H9 (cell line): Measurements from ENCODE around the gene GNPTAB. TPM values are rescaled to one million over a fixed set of nuclear protein-coding genes. Genes with fewer than 3 reads are reported as not detected.

ENCODE experiments used
- DNase-seq: peaks from one replicate; pipeline ENCODE4 v3.0.0-alpha.2; 2017
- H2AFZ ChIP-seq: one replicate; pipeline ENCODE4 v1.6.1; 2013; ENCODE audit warnings: mild to moderate bottlenecking, low read length, control low read depth, moderate library complexity
- H2AK5ac ChIP-seq: 2 replicates; pipeline ENCODE4 v1.6.1; 2013; ENCODE audit warnings: low read length, control low read depth, mixed read lengths; ENCODE audit not compliant: insufficient read length
- H2BK120ac ChIP-seq: one replicate; pipeline ENCODE4 v1.6.1; 2013; ENCODE audit warnings: low read depth, mild to moderate bottlenecking, low read length, control low read depth, inconsistent platforms; ENCODE audit not compliant: poor library complexity, severe bottlenecking
- H2BK12ac ChIP-seq: 2 replicates; pipeline ENCODE4 v1.6.1; 2013; ENCODE audit warnings: low read length, control low read depth, mixed read lengths, low read depth; ENCODE audit not compliant: insufficient read length
- H2BK15ac ChIP-seq: 2 replicates; pipeline ENCODE4 v1.6.1; 2013; ENCODE audit warnings: low read depth, low read length, control low read depth
- H2BK20ac ChIP-seq: one replicate; pipeline ENCODE4 v1.6.1; 2013; ENCODE audit warnings: low read depth, mild to moderate bottlenecking, low read length, control low read depth, inconsistent platforms; ENCODE audit not compliant: poor library complexity, severe bottlenecking
- H2BK5ac ChIP-seq: 2 replicates; pipeline ENCODE4 v1.6.1; 2013; ENCODE audit warnings: low read length, control low read depth, mixed read lengths; ENCODE audit not compliant: insufficient read length
- H3K14ac ChIP-seq: 2 replicates; pipeline ENCODE4 v1.6.1; 2013; ENCODE audit warnings: low read length, control low read depth; ENCODE audit not compliant: insufficient read depth
- H3K18ac ChIP-seq: 2 replicates; pipeline ENCODE4 v1.6.1; 2013; ENCODE audit warnings: low read depth, mild to moderate bottlenecking, mixed read lengths, low read length, control low read depth; ENCODE audit not compliant: insufficient read length
- H3K23ac ChIP-seq: 2 replicates; pipeline ENCODE4 v1.6.1; 2013; ENCODE audit warnings: low read length, control low read depth, mixed read lengths, low read depth; ENCODE audit not compliant: insufficient read length
- H3K23me2 ChIP-seq: 2 replicates; pipeline ENCODE4 v1.6.1; 2013; ENCODE audit warnings: low read depth, mild to moderate bottlenecking, mixed read lengths, low read length, control low read depth; ENCODE audit not compliant: insufficient read length, poor library complexity, severe bottlenecking
- H3K27ac ChIP-seq: 2 replicates; pipeline ENCODE4 v1.5.1; 2013; ENCODE audit warnings: low read length, control low read depth, mixed read lengths, low read depth; ENCODE audit not compliant: insufficient read length
- H3K27me3 ChIP-seq: 2 replicates; pipeline ENCODE4 v1.6.1; 2013; ENCODE audit warnings: low read length, control low read depth, inconsistent platforms; ENCODE audit not compliant: insufficient read depth
- H3K4ac ChIP-seq: 2 replicates; pipeline ENCODE4 v1.6.1; 2013; ENCODE audit warnings: low read depth, mild to moderate bottlenecking, control low read depth, inconsistent platforms, low read length, moderate library complexity
- H3K4me1 ChIP-seq: 2 replicates; pipeline ENCODE4 v1.6.1; 2013; ENCODE audit warnings: low read length, control low read depth, inconsistent platforms; ENCODE audit not compliant: insufficient read depth
- H3K4me2 ChIP-seq: 2 replicates; pipeline ENCODE4 v1.6.1; 2013; ENCODE audit warnings: low read length, control low read depth, mixed read lengths; ENCODE audit not compliant: insufficient read length, insufficient read depth
- H3K56ac ChIP-seq: 2 replicates; pipeline ENCODE4 v1.6.1; 2013; ENCODE audit warnings: low read depth, mild to moderate bottlenecking, mixed read lengths, low read length, control low read depth; ENCODE audit not compliant: insufficient read length
- H3K79me1 ChIP-seq: 2 replicates; pipeline ENCODE4 v1.6.1; 2013; ENCODE audit warnings: low read depth, mild to moderate bottlenecking, moderate library complexity, low read length, control low read depth, inconsistent platforms; ENCODE audit not compliant: insufficient read depth, poor library complexity, severe bottlenecking
- H3K79me2 ChIP-seq: 2 replicates; pipeline ENCODE4 v1.6.1; 2013; ENCODE audit warnings: low read length, control low read depth, inconsistent platforms; ENCODE audit not compliant: insufficient read depth
- H3K9ac ChIP-seq: 2 replicates; pipeline ENCODE4 v1.6.1; 2013; ENCODE audit warnings: low read length, control low read depth, mixed read lengths; ENCODE audit not compliant: insufficient read length; ENCODE audit errors: extremely low read depth
- H3K9me3 ChIP-seq: one replicate; pipeline ENCODE4 v1.6.1; 2013; ENCODE audit warnings: low read depth, low read length, inconsistent platforms; ENCODE audit not compliant: control insufficient read depth
- H3T11ph ChIP-seq: one replicate; pipeline ENCODE4 v1.6.1; 2013; ENCODE audit warnings: mild to moderate bottlenecking, low read length, control low read depth, inconsistent platforms
- H4K20me1 ChIP-seq: one replicate; pipeline ENCODE4 v1.6.1; 2013; ENCODE audit not compliant: control insufficient read depth, insufficient read length, insufficient read depth
- H4K5ac ChIP-seq: 2 replicates; pipeline ENCODE4 v1.6.1; 2013; ENCODE audit warnings: low read depth, mild to moderate bottlenecking, mixed read lengths, low read length, control low read depth; ENCODE audit not compliant: insufficient read length
- H4K8ac ChIP-seq: replicated peaks from 2 replicates; pipeline ENCODE4 v1.6.1; 2013; ENCODE audit warnings: low read length, control low read depth, mixed read lengths, low read depth; ENCODE audit not compliant: insufficient read length
- H4K91ac ChIP-seq: 2 replicates; pipeline ENCODE4 v1.6.1; 2013; ENCODE audit warnings: low read depth, mild to moderate bottlenecking, moderate library complexity, mixed read lengths, low read length, control low read depth; ENCODE audit not compliant: insufficient read length
- H3K27ac Mint-ChIP-seq, 3 experiments: 2 replicates in 2 of 3; 3 replicates in 1 of 3; pipeline ENCODE4 v1.8.0; 2020 to 2021; ENCODE audit warnings: mixed read lengths in 3 of 3, mild to moderate bottlenecking in 1 of 3, moderate library complexity in 1 of 3
- H3K27me3 Mint-ChIP-seq: 2 replicates; pipeline ENCODE4 v1.8.0; 2021; ENCODE audit warnings: low read depth, mild to moderate bottlenecking, moderate library complexity, mixed read lengths
- H3K36me3 Mint-ChIP-seq, 3 experiments: 2 replicates in 2 of 3; 3 replicates in 1 of 3; pipeline ENCODE4 v1.8.0; 2020 to 2021; ENCODE audit warnings: low read depth in 3 of 3, mixed read lengths in 3 of 3; ENCODE audit not compliant: insufficient read depth in 1 of 3
- H3K4me1 Mint-ChIP-seq, 2 experiments: 2 replicates each; pipeline ENCODE4 v1.8.0; 2020; ENCODE audit warnings: mixed read lengths in 2 of 2
- H3K4me3 Mint-ChIP-seq, 2 experiments: 2 replicates in 1 of 2; 3 replicates in 1 of 2; pipeline ENCODE4 v1.8.0; 2020 to 2021; ENCODE audit warnings: mild to moderate bottlenecking in 2 of 2, mixed read lengths in 2 of 2, moderate library complexity in 1 of 2
- H3K9me3 Mint-ChIP-seq, 2 experiments: 2 replicates in 1 of 2; 3 replicates in 1 of 2; pipeline ENCODE4 v1.8.0; 2020; ENCODE audit warnings: mild to moderate bottlenecking in 2 of 2, mixed read lengths in 2 of 2, moderate library complexity in 1 of 2
- WGBS: extraction: QIAGEN DNeasy Blood & Tissue Kit; methylation state at CpG from one replicate; pipeline ENCODE4 v1.1.7; 2013; ENCODE audit warnings: missing lambda C conversion rate, low lambda C conversion rate, mixed read lengths; ENCODE audit not compliant: insufficient read length; ENCODE audit errors: extremely low coverage; 5-methylcytosine and 5-hydroxymethylcytosine counted together
- total RNA-seq: library from RNA; stranded (reverse); gene quantifications from 2 replicates; pipeline ENCODE4 v1.2.1, GENCODE V29; 2021
- TF ChIP-seq, protein P1 (sequence below): fragments of 200-600 bp; sonication (generic); conservative IDR thresholded peaks from 3 replicates; pipeline ENCODE4 v1.8.0; 2021; ENCODE audit warnings: antibody characterized with exemption, mild to moderate bottlenecking

Gene GNPTAB
- total RNA-seq, 1 experiment from 2014 or later, result 44.3 TPM

DNA sequence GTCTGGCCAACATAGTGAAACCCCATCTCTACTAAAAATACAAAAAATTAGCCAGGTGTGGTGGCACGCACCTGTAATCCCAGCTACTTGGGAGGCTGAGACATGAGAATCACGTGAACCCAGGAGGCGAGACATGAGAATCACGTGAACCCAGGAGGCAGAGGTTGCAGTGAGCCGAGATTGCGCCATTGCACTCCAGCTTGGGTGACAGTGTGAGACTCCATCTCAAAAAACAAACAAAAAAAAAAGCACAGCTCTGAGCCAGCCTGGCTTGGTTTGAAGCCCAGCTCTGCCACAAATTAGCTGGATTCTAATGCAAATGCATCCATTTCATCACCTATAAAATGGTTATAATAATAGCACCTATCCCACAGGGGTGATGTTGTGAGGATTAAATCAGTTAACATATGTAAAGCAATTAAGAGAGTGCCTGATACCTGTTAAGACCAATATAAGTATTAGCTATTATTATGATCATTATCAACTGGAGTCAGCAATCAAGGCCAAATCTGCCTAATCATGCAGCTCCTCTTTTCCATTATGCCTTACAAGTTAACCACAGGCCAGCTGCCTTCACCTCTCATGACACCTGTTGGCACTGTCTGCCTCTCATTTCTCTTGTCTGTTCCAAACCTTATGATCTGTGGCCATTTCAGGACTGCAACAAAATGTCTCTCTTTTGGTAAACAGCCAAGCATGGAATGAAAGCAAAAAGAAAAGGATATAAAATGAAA is 2.1 kb downstream of the GNPTAB start:
- H3K4me2 ChIP-seq, result no peak overlapping the region
- no peaks in the 10 kb centered on the region for H3K79me1 ChIP-seq
- no peak overlapping the region for H2BK20ac ChIP-seq
- H3K4ac ChIP-seq, result no peak overlapping the region
- H3K27ac Mint-ChIP-seq, result peak overlapping the region in 2 of 3 experiments; percentile 87 to 91; a peak in 5 of 7 replicates
- no peak overlapping the region for H4K5ac ChIP-seq
- H3K23ac ChIP-seq, result no peak overlapping the region
- no peak overlapping the region for H2BK5ac ChIP-seq
- H3T11ph ChIP-seq, result no peak overlapping the region
- TF ChIP-seq, protein P1, sequence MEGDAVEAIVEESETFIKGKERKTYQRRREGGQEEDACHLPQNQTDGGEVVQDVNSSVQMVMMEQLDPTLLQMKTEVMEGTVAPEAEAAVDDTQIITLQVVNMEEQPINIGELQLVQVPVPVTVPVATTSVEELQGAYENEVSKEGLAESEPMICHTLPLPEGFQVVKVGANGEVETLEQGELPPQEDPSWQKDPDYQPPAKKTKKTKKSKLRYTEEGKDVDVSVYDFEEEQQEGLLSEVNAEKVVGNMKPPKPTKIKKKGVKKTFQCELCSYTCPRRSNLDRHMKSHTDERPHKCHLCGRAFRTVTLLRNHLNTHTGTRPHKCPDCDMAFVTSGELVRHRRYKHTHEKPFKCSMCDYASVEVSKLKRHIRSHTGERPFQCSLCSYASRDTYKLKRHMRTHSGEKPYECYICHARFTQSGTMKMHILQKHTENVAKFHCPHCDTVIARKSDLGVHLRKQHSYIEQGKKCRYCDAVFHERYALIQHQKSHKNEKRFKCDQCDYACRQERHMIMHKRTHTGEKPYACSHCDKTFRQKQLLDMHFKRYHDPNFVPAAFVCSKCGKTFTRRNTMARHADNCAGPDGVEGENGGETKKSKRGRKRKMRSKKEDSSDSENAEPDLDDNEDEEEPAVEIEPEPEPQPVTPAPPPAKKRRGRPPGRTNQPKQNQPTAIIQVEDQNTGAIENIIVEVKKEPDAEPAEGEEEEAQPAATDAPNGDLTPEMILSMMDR, result no peak
- no peak overlapping the region for H3K56ac ChIP-seq
- no peak overlapping the region for H2AFZ ChIP-seq
- H4K20me1 ChIP-seq, result no peaks in the 10 kb centered on the region
- no peak overlapping the region for H2BK120ac ChIP-seq
- H3K4me3 Mint-ChIP-seq, result peak overlapping the region; percentile 93 to 98
- no peak overlapping the region for H4K91ac ChIP-seq
- WGBS, result no CpG with 5 or more reads among the region's 6 CpGs
- no peak overlapping the region for H2BK15ac ChIP-seq
- no peak overlapping the region for H3K14ac ChIP-seq
- peaks cover 2% of the 10 kb centered on the region; the same call in 1 of the 2 replicates for H3K79me2 ChIP-seq
- H3K36me3 Mint-ChIP-seq, result peaks cover 0 to 2% (median 0%) of the 10 kb centered on the region in 3 experiments; a peak in 1 of 7 replicates
- H3K4me1 ChIP-seq, result peaks cover 9% of the 10 kb centered on the region; the same call in 1 of the 2 replicates
- no peak overlapping the region for H4K8ac ChIP-seq
- H3K27me3 ChIP-seq, result no peaks in the 10 kb centered on the region
- no peak overlapping the region for H2BK12ac ChIP-seq
- no peak overlapping the region for H3K27ac ChIP-seq
- no peaks in the 10 kb centered on the region for H3K23me2 ChIP-seq
- no peaks in the 10 kb centered on the region for H3K27me3 Mint-ChIP-seq
- H3K18ac ChIP-seq, result no peak overlapping the region
- H2AK5ac ChIP-seq, result no peak overlapping the region
- peaks cover 45 to 55% of the 10 kb centered on the region in 2 experiments for H3K4me1 Mint-ChIP-seq
- DNase-seq, result no peak
- H3K9ac ChIP-seq, result no peak overlapping the region
- no peaks in the 10 kb centered on the region for H3K9me3 ChIP-seq
- no peaks in the 10 kb centered on the region for H3K9me3 Mint-ChIP-seq
